ENCODE data around the gene THBS2.
"Not testable (repeated sequence)": the region's sequence is repeated elsewhere in the genome, so short reads cannot be mapped to it uniquely, and the experiment has no call there.

DNA sequence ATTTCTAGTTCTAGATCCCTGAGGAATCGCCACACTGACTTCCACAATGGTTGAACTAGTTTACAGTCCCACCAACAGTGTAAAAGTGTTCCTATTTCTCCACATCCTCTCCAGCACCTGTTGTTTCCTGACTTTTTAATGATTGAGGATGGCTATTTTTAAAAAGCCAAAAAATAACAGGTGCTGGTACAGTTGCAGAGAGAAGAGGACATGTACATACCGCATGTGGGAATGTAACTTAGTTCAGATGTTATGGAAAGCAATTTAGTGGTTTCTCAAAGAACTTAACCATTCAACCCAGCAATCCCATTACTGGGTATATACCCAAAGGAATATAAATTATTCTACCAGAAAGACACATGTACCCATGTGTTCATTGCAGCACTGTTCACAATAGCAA is 57.4 kb downstream of the THBS2 start:
- not testable (repeated sequence) for TF ChIP-seq CTCF (conservative IDR thresholded peaks at IDR 0.05; ENCODE audit: low read depth, low read length); POLR2A (IDR thresholded peaks at IDR 0.05; ENCODE audit: low read depth, low read length); FOS (IDR thresholded peaks at IDR 0.05; ENCODE audit: low read depth, low read length); MAZ (IDR thresholded peaks at IDR 0.05; ENCODE audit: borderline replicate concordance, low read depth, low read length); RCOR1 (IDR thresholded peaks at IDR 0.05; ENCODE audit: insufficient replicate concordance, low read length); BHLHE40 (IDR thresholded peaks at IDR 0.05; ENCODE audit: low read depth, low read length); USF2 (IDR thresholded peaks at IDR 0.05; ENCODE audit: low read depth, low read length); SMC3 (IDR thresholded peaks at IDR 0.05; ENCODE audit: low read depth, low read length); CHD1 (IDR thresholded peaks at IDR 0.05; ENCODE audit: low read depth, low read length)
